AG09319 (cell line): ENCODE results near the gene OSBPL8.

Experiments used
- DNase-seq: peaks from one replicate; pipeline ENCODE4 v3.0.0-alpha.2; 2010; ENCODE audit warnings: low read depth; ENCODE audit errors: extremely low read depth
- TF ChIP-seq, protein P1 (sequence below): IDR thresholded peaks from 2 replicates; pipeline ENCODE4 v1.5.1; 2011; ENCODE audit warnings: low read depth, mild to moderate bottlenecking, inconsistent platforms, low read length, moderate library complexity

OSBPL8 gene

GRCh38 chr12:76310110-76310509, 249.5 kb downstream of the OSBPL8 start:
- TF ChIP-seq, protein P1, sequence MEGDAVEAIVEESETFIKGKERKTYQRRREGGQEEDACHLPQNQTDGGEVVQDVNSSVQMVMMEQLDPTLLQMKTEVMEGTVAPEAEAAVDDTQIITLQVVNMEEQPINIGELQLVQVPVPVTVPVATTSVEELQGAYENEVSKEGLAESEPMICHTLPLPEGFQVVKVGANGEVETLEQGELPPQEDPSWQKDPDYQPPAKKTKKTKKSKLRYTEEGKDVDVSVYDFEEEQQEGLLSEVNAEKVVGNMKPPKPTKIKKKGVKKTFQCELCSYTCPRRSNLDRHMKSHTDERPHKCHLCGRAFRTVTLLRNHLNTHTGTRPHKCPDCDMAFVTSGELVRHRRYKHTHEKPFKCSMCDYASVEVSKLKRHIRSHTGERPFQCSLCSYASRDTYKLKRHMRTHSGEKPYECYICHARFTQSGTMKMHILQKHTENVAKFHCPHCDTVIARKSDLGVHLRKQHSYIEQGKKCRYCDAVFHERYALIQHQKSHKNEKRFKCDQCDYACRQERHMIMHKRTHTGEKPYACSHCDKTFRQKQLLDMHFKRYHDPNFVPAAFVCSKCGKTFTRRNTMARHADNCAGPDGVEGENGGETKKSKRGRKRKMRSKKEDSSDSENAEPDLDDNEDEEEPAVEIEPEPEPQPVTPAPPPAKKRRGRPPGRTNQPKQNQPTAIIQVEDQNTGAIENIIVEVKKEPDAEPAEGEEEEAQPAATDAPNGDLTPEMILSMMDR = no peak
- DNase-seq = no peak

DNA sequence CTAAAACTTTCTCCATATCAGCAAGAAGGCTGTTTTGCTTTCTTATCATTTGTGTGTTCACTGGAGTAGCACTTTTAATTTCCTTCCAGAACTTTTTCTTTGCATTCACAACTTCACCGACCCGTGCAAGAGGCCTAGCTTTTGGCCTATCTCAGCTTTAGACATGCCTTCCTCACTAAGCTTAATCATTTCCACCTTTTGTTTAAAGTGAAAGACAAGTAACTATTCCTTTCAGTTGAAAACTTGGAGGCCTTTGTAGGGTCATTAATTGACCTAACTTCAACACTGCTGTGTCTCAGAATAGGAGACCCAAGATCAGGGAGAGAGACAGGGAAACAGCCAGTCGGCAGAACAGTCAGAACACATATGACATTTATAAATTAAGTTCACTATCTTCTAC, 250.7 kb downstream of the OSBPL8 start:
- TF ChIP-seq, protein P1 = no peak
- DNase-seq = peak; percentile 18

GRCh38 chr12:76307083-76307482, 252.5 kb downstream of the OSBPL8 start:
- DNase-seq = no peak
- TF ChIP-seq, protein P1 = no peak

GRCh38 chr12:76303989-76304460, 255.5 kb downstream of the OSBPL8 start:
- TF ChIP-seq, protein P1 = no peak
- DNase-seq = no peak

GRCh38 chr12:76303365-76303764, 256.2 kb downstream of the OSBPL8 start:
- TF ChIP-seq, protein P1 = no peak
- DNase-seq = no peak
